K562 (cell line): ENCODE results near the gene CNTNAP4. TPM values are rescaled to one million over a fixed set of nuclear protein-coding genes. Genes with fewer than 3 reads are reported as not detected.

Source experiments
- ATAC-seq: fragments of 200-7000 bp; cut with Tn5 transposase; 3 replicates; pipeline ENCODE4 v1.9.1; 2020; ENCODE audit warnings: moderate library complexity
- BruUV-seq: library from RNA; stranded (reverse); fragments of 400-500 nt; replicated peaks from 2 replicates; lab custom pipeline; 2021; lab: Mats Ljungman, UMichigan
- CTCF ChIA-PET: fragments of 300-600 bp; formaldehyde crosslinking; extraction: SDS; loops from one replicate; lab custom pipeline; 2021; ENCODE audit warnings: low intra/inter-chr PET ratio; lab: Yijun Ruan, JAX
- POLR2A ChIA-PET: fragments of 300-600, 350-650 bp; sonication (Branson Sonifier 250); formaldehyde crosslinking; extraction: SDS; loops from one replicate; lab custom pipeline; 2021; ENCODE audit warnings: antibody characterized with exemption, inconsistent platforms; lab: Yijun Ruan, JAX
- DNase-seq, 4 experiments: peaks; one replicate each; pipeline versions ENCODE4 v3.0.0 to v3.0.0-alpha.2; 2011 to 2018; ENCODE audit warnings: low spot score in 3 of 4, mixed read lengths in 3 of 4; ENCODE audit errors: extremely low read depth in 1 of 4
- FAIRE-seq: peaks from 2 replicates; lab custom pipeline; 2011; peaks lifted over from hg19 to GRCh38; lab: Jason Lieb, UNC
- H2AFZ ChIP-seq: 2 replicates; pipeline ENCODE4 v1.6.0; 2011; ENCODE audit warnings: low read depth, low read length, control low read depth, inconsistent platforms
- H3K27ac ChIP-seq: fragments of 200-600 bp; 3 replicates; pipeline ENCODE4 v1.8.0; 2011; ENCODE audit warnings: low read depth, mild to moderate bottlenecking, control low read depth, inconsistent platforms, low read length, moderate library complexity, mixed read lengths; ENCODE audit errors: extremely low read depth
- H3K27me3 ChIP-seq, 2 experiments: fragments of 300-600 bp in 1 of 2; 2 replicates in 1 of 2; 3 replicates in 1 of 2; pipeline versions ENCODE4 v1.6.0 to v1.8.0; 2011; ENCODE audit warnings: inconsistent platforms in 2 of 2, low read length in 2 of 2, mild to moderate bottlenecking in 1 of 2, mixed read lengths in 1 of 2, moderate library complexity in 1 of 2; ENCODE audit not compliant: control insufficient read depth in 2 of 2, insufficient read depth in 2 of 2
- H3K36me3 ChIP-seq: fragments of 300-600 bp; 3 replicates; pipeline ENCODE4 v1.8.0; 2011; ENCODE audit warnings: mild to moderate bottlenecking, low read length, inconsistent platforms; ENCODE audit not compliant: control insufficient read depth, insufficient read depth
- H3K4me1 ChIP-seq, 2 experiments: fragments of 200-600 bp in 1 of 2; replicated peaks in 1 of 2; 2 replicates in 1 of 2; 3 replicates in 1 of 2; pipeline versions ENCODE4 v1.5.1 to v1.8.0; 2011; ENCODE audit warnings: inconsistent platforms in 2 of 2, low read length in 2 of 2, mild to moderate bottlenecking in 1 of 2, mixed read lengths in 1 of 2, moderate library complexity in 1 of 2; ENCODE audit not compliant: control insufficient read depth in 2 of 2, insufficient read depth in 2 of 2
- H3K4me2 ChIP-seq: 2 replicates; pipeline ENCODE4 v1.6.1; 2011; ENCODE audit warnings: low read length, control low read depth, inconsistent platforms, mixed read lengths; ENCODE audit not compliant: insufficient read depth
- H3K4me3 ChIP-seq: fragments of 200-600 bp; sonication (generic), shearing (Covaris generic); 2 replicates; pipeline ENCODE4 v1.5.1; 2016; ENCODE audit warnings: control low read depth, inconsistent platforms
- H3K79me2 ChIP-seq: fragments of 200-600 bp; 3 replicates; pipeline ENCODE4 v1.8.0; 2011; ENCODE audit warnings: low read length, inconsistent platforms; ENCODE audit not compliant: control insufficient read depth, insufficient read depth
- H3K9ac ChIP-seq, 2 experiments: 2 replicates each; pipeline versions ENCODE4 v1.6.0 to v1.6.1; 2011; ENCODE audit warnings: low read depth in 2 of 2, low read length in 2 of 2, control low read depth in 1 of 2, inconsistent platforms in 1 of 2, mild to moderate bottlenecking in 1 of 2, mixed read lengths in 1 of 2; ENCODE audit not compliant: insufficient read depth in 1 of 2
- H3K9me1 ChIP-seq: one replicate; pipeline ENCODE4 v1.6.0; 2011; ENCODE audit warnings: inconsistent platforms, mild to moderate bottlenecking, low read length, moderate library complexity; ENCODE audit not compliant: control insufficient read depth, insufficient read depth
- H3K9me3 ChIP-seq: replicated peaks from 2 replicates; pipeline ENCODE4 v1.5.1; 2011; ENCODE audit warnings: low read depth, low read length, inconsistent platforms; ENCODE audit not compliant: control insufficient read depth, insufficient read depth
- H4K20me1 ChIP-seq: replicated peaks from 2 replicates; pipeline ENCODE4 v1.6.1; 2011; ENCODE audit warnings: low read length, inconsistent platforms, mixed read lengths; ENCODE audit not compliant: control insufficient read depth, insufficient read depth
- BRD9 ChIP-seq: fragments of 450-650 bp; IDR thresholded peaks from 2 replicates; pipeline ENCODE4 v1.6.1; 2018; ENCODE audit warnings: low read depth; ENCODE audit not compliant: partially characterized antibody
- CBX1 ChIP-seq: sonication (generic); IDR thresholded peaks from 2 replicates; pipeline ENCODE4 v1.6.1; 2016; ENCODE audit warnings: antibody characterized with exemption, low read depth, mild to moderate bottlenecking
- GTF2E2 ChIP-seq: fragments of 200-800 bp; sonication (Bioruptor generic); IDR thresholded peaks from 2 replicates; pipeline ENCODE4 v1.6.1; 2016; ENCODE audit warnings: missing genetic modification characterization, missing compliant biosample characterization
- KAT8 ChIP-seq: fragments of 450-650 bp; IDR thresholded peaks from 2 replicates; pipeline ENCODE4 v1.6.1; 2016; ENCODE audit warnings: low read depth, mild to moderate bottlenecking
- MYBL2 ChIP-seq, 2 experiments: fragments of 450-650 bp in 1 of 2; sonication (generic) in 1 of 2; formaldehyde crosslinking in 1 of 2; IDR thresholded peaks; 2 replicates each; pipeline versions ENCODE4 v1.6.1 to v1.8.1; 2017 to 2022; ENCODE audit warnings: borderline replicate concordance in 1 of 2, inconsistent platforms in 1 of 2, low read depth in 1 of 2, mild to moderate bottlenecking in 1 of 2, missing genetic modification reagents in 1 of 2, moderate library complexity in 1 of 2
- NFE2 ChIP-seq: IDR thresholded peaks from 2 replicates; pipeline ENCODE4 v1.6.1; 2014; ENCODE audit warnings: antibody characterized with exemption, low read depth
- SAFB ChIP-seq: fragments of 200-400 bp; formaldehyde crosslinking; IDR thresholded peaks from 2 replicates; pipeline ENCODE4 v1.6.1; 2017; ENCODE audit warnings: low read depth, low read length, borderline replicate concordance
- SMC3 ChIP-seq: conservative IDR thresholded peaks from 2 replicates; pipeline ENCODE4 v1.6.1; 2011; ENCODE audit warnings: low read depth, low read length, improper control_type of control experiment; ENCODE audit not compliant: insufficient read depth
- ZNF23 ChIP-seq: fragments of 250-450 bp; sonication (Bioruptor Pico); IDR thresholded peaks from 2 replicates; pipeline ENCODE4 v1.4.0; 2020; ENCODE audit warnings: mild to moderate bottlenecking
- ZNF586 ChIP-seq: fragments of 450-650 bp; formaldehyde crosslinking; conservative IDR thresholded peaks from 2 replicates; pipeline ENCODE4 v1.4.0; 2020; ENCODE audit warnings: mild to moderate bottlenecking, moderate library complexity
- WGBS: fragments of 100-300 bp; shearing (Covaris generic); methylation state at CpG from one replicate; pipeline ENCODE4 v1.1.6; 2016; ENCODE audit warnings: low coverage, mixed read lengths; ENCODE audit not compliant: insufficient coverage; ENCODE audit errors: missing lambda C conversion rate; 5-methylcytosine and 5-hydroxymethylcytosine counted together
- in situ Hi-C: fragments of 300-500 bp; cut with MboI; formaldehyde crosslinking; loops from 4 replicates; pipeline ENCODE4 v1.15.0; 2018; ENCODE audit warnings: inconsistent platforms, mixed read lengths
- intact Hi-C: fragments of 100-400 bp; cut with micrococcal nuclease; formaldehyde crosslinking; loops from 2 replicates; pipeline ENCODE4 v1.14.2; 2022
- polyA plus RNA-seq, 8 experiments: library from polyadenylated mRNA; depleted of rRNA in 4 of 8; stranded (reverse) in 5 of 8; unstranded in 3 of 8; fragments of >200 nt; fragmentation: Nextera tagmentation in 2 of 8; fragmentation: Illumina TruSeq in 1 of 8; extraction: Ambion mirVana in 2 of 8; extraction: Trizol in 1 of 8; gene quantifications; 2 replicates each; pipeline versions ENCODE4 v1.2.1 to v1.2.3, GENCODE V29; 2011 to 2014; ENCODE audit warnings: inconsistent platforms in 1 of 8, missing spikeins in 1 of 8
- total RNA-seq, 7 experiments: library from RNA; depleted of rRNA in 6 of 7; stranded (reverse); fragments of >200 nt in 6 of 7; fragmentation: Illumina TruSeq in 2 of 7; extraction: Trizol in 2 of 7; gene quantifications; 2 replicates each; pipeline versions ENCODE4 v1.2.1 to v1.2.3, GENCODE V29; 2011 to 2021; ENCODE audit warnings: low replicate concordance in 1 of 7
- TF ChIP-seq, protein P1 (sequence below): fragments of 250-450 bp; sonication (Bioruptor Pico); IDR thresholded peaks from 2 replicates; pipeline ENCODE4 v1.8.0; 2021; ENCODE audit warnings: moderate library complexity, mild to moderate bottlenecking, inconsistent platforms

CNTNAP4 gene
- total and polyA plus RNA-seq, 9 of the 15 experiments (the other 6 are each of a cell fraction or from before 2014, with no cell fraction given) = not detected

- Histone ChIP-seq H3K27me3 (no peaks in the 10 kb centered on the region), H3K4me2 (no peak overlapping the region), H3K4me3 (no peak overlapping the region), H3K27ac (no peak overlapping the region), H3K4me1 (no peaks in the 10 kb centered on the region), H3K36me3 (no peaks in the 10 kb centered on the region), H3K79me2 (no peaks in the 10 kb centered on the region), H2AFZ (no peak overlapping the region), H4K20me1 (no peaks in the 10 kb centered on the region), H3K9me3 (no peaks in the 10 kb centered on the region), H3K9ac (no peak overlapping the region), H3K9me1 (no peaks in the 10 kb centered on the region)
- no peak for DNase-seq
- POLR2A ChIA-PET = no interaction called here
- no TSS peak for BruUV-seq
- 2% methylated on average over 4 of the region's 4 CpGs for WGBS
- in situ Hi-C loops (no loop called here), intact Hi-C loops (no loop called here)
- FAIRE-seq = no peak
- CTCF ChIA-PET = no interaction called here
- TF ChIP-seq NFE2 (no peak), MYBL2 (IDR thresholded peaks at IDR 0.05; ENCODE audit: low read depth) (no peak), MYBL2 (CRISPR knock-in tag; IDR thresholded peaks at IDR 0.05; ENCODE audit: borderline replicate concordance) (no peak), KAT8 (no peak), GTF2E2 (tag) (no peak), SAFB (no peak), ZNF23 (no peak), SMC3 (no peak), CBX1 (no peak), BRD9 (no peak), ZNF586 (CRISPR knock-in tag) (no peak)
- TF ChIP-seq, protein P1, sequence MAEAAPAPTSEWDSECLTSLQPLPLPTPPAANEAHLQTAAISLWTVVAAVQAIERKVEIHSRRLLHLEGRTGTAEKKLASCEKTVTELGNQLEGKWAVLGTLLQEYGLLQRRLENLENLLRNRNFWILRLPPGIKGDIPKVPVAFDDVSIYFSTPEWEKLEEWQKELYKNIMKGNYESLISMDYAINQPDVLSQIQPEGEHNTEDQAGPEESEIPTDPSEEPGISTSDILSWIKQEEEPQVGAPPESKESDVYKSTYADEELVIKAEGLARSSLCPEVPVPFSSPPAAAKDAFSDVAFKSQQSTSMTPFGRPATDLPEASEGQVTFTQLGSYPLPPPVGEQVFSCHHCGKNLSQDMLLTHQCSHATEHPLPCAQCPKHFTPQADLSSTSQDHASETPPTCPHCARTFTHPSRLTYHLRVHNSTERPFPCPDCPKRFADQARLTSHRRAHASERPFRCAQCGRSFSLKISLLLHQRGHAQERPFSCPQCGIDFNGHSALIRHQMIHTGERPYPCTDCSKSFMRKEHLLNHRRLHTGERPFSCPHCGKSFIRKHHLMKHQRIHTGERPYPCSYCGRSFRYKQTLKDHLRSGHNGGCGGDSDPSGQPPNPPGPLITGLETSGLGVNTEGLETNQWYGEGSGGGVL (CRISPR knock-in tag) = no peak
- no peak for ATAC-seq
These were observed 93.1 kb downstream of the CNTNAP4 start for GRCh38 chr16:76370344-76370743.
